Smooth muscle cell (in vitro differentiated cells): ENCODE data around the gene SEC24B. TPM values are rescaled to one million over a fixed set of nuclear protein-coding genes. Genes with fewer than 3 reads are reported as not detected.

ENCODE experiments used
- DNase-seq: peaks from one replicate; lab custom pipeline; 2025; ENCODE audit not compliant: unreplicated experiment; lab: John Stamatoyannopoulos, UW
- H2AFZ ChIP-seq: fragments of 200-600 bp; sonication (generic); 2 replicates; pipeline ENCODE4 v1.6.0; 2016; ENCODE audit warnings: antibody characterized with exemption, low read depth, mild to moderate bottlenecking
- H3F3A ChIP-seq: fragments of 200-600 bp; sonication (generic); 2 replicates; pipeline ENCODE4 v1.6.0; 2017; ENCODE audit warnings: antibody characterized with exemption, low read depth
- H3K27ac ChIP-seq: fragments of 200-600 bp; sonication (generic); 2 replicates; pipeline ENCODE4 v1.5.1; 2016; ENCODE audit warnings: low read depth, mild to moderate bottlenecking
- H3K27me3 ChIP-seq: fragments of 200-600 bp; sonication (generic); 2 replicates; pipeline ENCODE4 v1.6.1; 2016; ENCODE audit warnings: low read depth, mild to moderate bottlenecking
- H3K36me3 ChIP-seq: fragments of 200-600 bp; sonication (generic); 2 replicates; pipeline ENCODE4 v1.5.1; 2016; ENCODE audit warnings: low read depth
- H3K4me1 ChIP-seq: fragments of 200-600 bp; sonication (generic); 2 replicates; pipeline ENCODE4 v1.5.1; 2016; ENCODE audit warnings: low read depth
- H3K4me2 ChIP-seq: fragments of 200-600 bp; sonication (generic); 2 replicates; pipeline ENCODE4 v1.6.0; 2016; ENCODE audit warnings: mild to moderate bottlenecking
- H3K4me3 ChIP-seq: fragments of 200-600 bp; sonication (generic); 2 replicates; pipeline ENCODE4 v1.5.1; 2016; ENCODE audit warnings: mild to moderate bottlenecking
- H3K79me2 ChIP-seq: fragments of 200-600 bp; sonication (generic); 2 replicates; pipeline ENCODE4 v1.6.0; 2016; ENCODE audit warnings: low read depth, mild to moderate bottlenecking
- H3K9ac ChIP-seq: fragments of 200-600 bp; sonication (generic); 2 replicates; pipeline ENCODE4 v1.6.0; 2016; ENCODE audit warnings: low read depth
- H3K9me3 ChIP-seq: fragments of 200-600 bp; sonication (generic); replicated peaks from 2 replicates; pipeline ENCODE4 v1.5.1; 2016; ENCODE audit warnings: low read depth
- H4K20me1 ChIP-seq: fragments of 200-600 bp; sonication (generic); 2 replicates; pipeline ENCODE4 v1.6.0; 2016; ENCODE audit warnings: low read depth
- CTCF ChIP-seq: fragments of 200-600 bp; sonication (generic); IDR thresholded peaks from 2 replicates; pipeline ENCODE4 v1.5.1; 2017; ENCODE audit warnings: borderline replicate concordance, mild to moderate bottlenecking, antibody characterized with exemption; ENCODE audit not compliant: insufficient read depth, poor library complexity, severe bottlenecking
- WGBS: methylation state at CpG from one replicate; pipeline ENCODE4 v1.1.7; 2016; ENCODE audit warnings: low lambda C conversion rate; 5-methylcytosine and 5-hydroxymethylcytosine counted together
- polyA plus RNA-seq: library from polyadenylated mRNA; unstranded; fragments of >200 nt; fragmentation: Nextera tagmentation; extraction: Ambion mirVana; gene quantifications from 2 replicates; pipeline ENCODE4 v1.2.1, GENCODE V29; 2016
- total RNA-seq: library from RNA; depleted of rRNA; stranded (reverse); fragments of >200 nt; gene quantifications from 2 replicates; pipeline ENCODE4 v1.2.3, GENCODE V29; 2014

SEC24B gene
- total and polyA plus RNA-seq, 2 experiments from 2014 or later: 18.3 to 57.5 TPM

GRCh38 chr4:109497511-109497910 lies 63.9 kb downstream of the SEC24B start:
- no peak for DNase-seq
- Histone ChIP-seq H3K4me2 (no peak overlapping the region), H4K20me1 (peaks cover 46% of the 10 kb centered on the region), H3K79me2 (no peaks in the 10 kb centered on the region), H3K9me3 (no peaks in the 10 kb centered on the region), H3K4me3 (no peak overlapping the region), H2AFZ (no peak overlapping the region), H3K27me3 (no peaks in the 10 kb centered on the region), H3F3A (no peaks in the 10 kb centered on the region), H3K27ac (no peak overlapping the region), H3K36me3 (peaks cover 25% of the 10 kb centered on the region), H3K4me1 (no peaks in the 10 kb centered on the region), H3K9ac (no peak overlapping the region)
- no peak for TF ChIP-seq CTCF

- Histone ChIP-seq H3K9me3 (no peaks in the 10 kb centered on the region), H3K4me3 (no peak overlapping the region), H3K27ac (no peak overlapping the region), H4K20me1 (peaks cover 34% of the 10 kb centered on the region), H3K4me1 (no peaks in the 10 kb centered on the region), H3K27me3 (no peaks in the 10 kb centered on the region), H3K4me2 (no peak overlapping the region), H3K36me3 (peaks cover 30% of the 10 kb centered on the region), H3K9ac (no peak overlapping the region), H3F3A (no peaks in the 10 kb centered on the region), H2AFZ (no peak overlapping the region), H3K79me2 (peaks cover 10% of the 10 kb centered on the region)
- no peak for DNase-seq
- WGBS: 99% methylated on average over 2 of the region's 2 CpGs
- no peak for TF ChIP-seq CTCF
Observed at GRCh38 chr4:109499513-109499912, 65.9 kb downstream of the SEC24B start.

GRCh38 chr4:109506890-109507289 lies 73.3 kb downstream of the SEC24B start:
- Histone ChIP-seq H3K9me3 (no peaks in the 10 kb centered on the region), H3K27me3 (no peaks in the 10 kb centered on the region), H3K79me2 (peaks cover 14% of the 10 kb centered on the region), H3K4me3 (no peak overlapping the region), H3K27ac (no peak overlapping the region), H2AFZ (no peak overlapping the region), H3K9ac (no peak overlapping the region), H3K4me2 (no peak overlapping the region), H3K36me3 (peaks cover 35% of the 10 kb centered on the region), H3K4me1 (no peaks in the 10 kb centered on the region), H4K20me1 (peaks cover 12% of the 10 kb centered on the region), H3F3A (no peaks in the 10 kb centered on the region)
- no peak for DNase-seq
- no peak for TF ChIP-seq CTCF

- Histone ChIP-seq H3K9me3 (no peaks in the 10 kb centered on the region), H3K9ac (no peak overlapping the region), H4K20me1 (no peaks in the 10 kb centered on the region), H3K4me3 (no peak overlapping the region), H3K4me2 (no peak overlapping the region), H3F3A (no peaks in the 10 kb centered on the region), H3K36me3 (peaks cover 36% of the 10 kb centered on the region), H3K4me1 (no peaks in the 10 kb centered on the region), H3K79me2 (no peaks in the 10 kb centered on the region), H3K27me3 (no peaks in the 10 kb centered on the region), H2AFZ (no peak overlapping the region), H3K27ac (no peak overlapping the region)
- DNase-seq: no peak
- 99% methylated on average over 2 of the region's 2 CpGs for WGBS
- TF ChIP-seq CTCF: no peak
Observed at GRCh38 chr4:109510687-109511086, 77.1 kb downstream of the SEC24B start.
